ENCODE results near the gene CDH23.

DNA sequence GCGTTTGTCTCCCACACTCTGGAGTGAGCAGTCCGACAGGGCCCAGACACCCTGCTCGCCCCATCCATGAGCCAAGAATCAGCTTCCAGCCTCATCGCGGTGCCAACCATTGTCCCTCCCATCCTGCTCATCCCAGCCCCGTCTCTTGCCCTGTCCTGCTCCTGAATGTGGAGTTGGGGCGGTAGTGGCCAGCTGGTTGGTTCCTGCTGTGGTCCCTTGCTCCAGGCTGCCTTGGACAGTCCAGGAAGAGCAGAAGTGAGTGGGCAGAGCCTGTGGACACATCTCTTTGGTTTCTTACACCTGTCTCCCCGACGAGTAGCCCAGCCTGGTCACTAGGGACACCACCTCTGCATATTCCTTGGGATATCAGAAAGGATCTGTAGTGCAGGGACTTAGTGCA lies 63.9 kb downstream of the CDH23 start:
- no peak for TF ChIP-seq POLR2A (IDR thresholded peaks at IDR 0.05; ENCODE audit: low read length)
- no peak for TF ChIP-seq GATA1 (IDR thresholded peaks at IDR 0.05; ENCODE audit: low read depth, low read length)

Measured in erythroblast (primary cell).